ENCODE measurements around the gene FZD2.
"Not testable (repeated sequence)": the region's sequence is repeated elsewhere in the genome, so short reads cannot be mapped to it uniquely, and the experiment has no call there.

FZD2 gene

GRCh38 chr17:44556832-44557606, at the start of gene FZD2:
TSS of gene FZD2 (plus strand) at chr17:44557484. CDS start at chr17:44557689, 205 bp downstream.
- peak; percentile 93 to 97 for DNase-seq

- peak in 1 of 2 experiments; percentile 25 for DNase-seq
Observed at GRCh38 chr17:44511241-44512134, 45.8 kb upstream of the FZD2 start.

- no peak for DNase-seq
Observed at GRCh38 chr17:44518032-44518431, 39.3 kb upstream of the FZD2 start.

GRCh38 chr17:44522883-44523671, 34.2 kb upstream of the FZD2 start:
- DNase-seq: peak; percentile 16 to 33

- no peak for DNase-seq
Observed at GRCh38 chr17:44523672-44523972, 33.7 kb upstream of the FZD2 start.

GRCh38 chr17:44527102-44527501, 30.2 kb upstream of the FZD2 start:
- no peak for DNase-seq

GRCh38 chr17:44527954-44528353, 29.3 kb upstream of the FZD2 start:
- DNase-seq: no peak

GRCh38 chr17:44529864-44530263, 27.4 kb upstream of the FZD2 start:
- no peak for DNase-seq

GRCh38 chr17:44530896-44531418, 26.3 kb upstream of the FZD2 start:
- DNase-seq: no peak

- peak; percentile 92 to 96 for DNase-seq
Observed at GRCh38 chr17:44533533-44534246, 23.6 kb upstream of the FZD2 start.

GRCh38 chr17:44536090-44536953, 21.0 kb upstream of the FZD2 start:
- no peak for DNase-seq

GRCh38 chr17:44537922-44538321, 19.4 kb upstream of the FZD2 start:
- not testable (repeated sequence) for DNase-seq

GRCh38 chr17:44539673-44540072, 17.6 kb upstream of the FZD2 start:
- no peak for DNase-seq

- no peak for DNase-seq
Observed at GRCh38 chr17:44540246-44541084, 16.8 kb upstream of the FZD2 start.

- no peak for DNase-seq
Observed at GRCh38 chr17:44541884-44542581, 15.3 kb upstream of the FZD2 start.

- no peak for DNase-seq
Observed at GRCh38 chr17:44543213-44543904, 13.9 kb upstream of the FZD2 start.

GRCh38 chr17:44543905-44544523, 13.3 kb upstream of the FZD2 start:
- no peak for DNase-seq
